Neural cell (in vitro differentiated cells): ENCODE measurements around the gene MRPS24.

Experiments used
- EZH2 ChIP-seq: fragments of 200-600, 300-800 bp; shearing (Covaris generic), sonication (generic); IDR thresholded peaks from 2 replicates; pipeline ENCODE4 v1.6.1; 2014; ENCODE audit warnings: antibody characterized with exemption, low read length, borderline replicate concordance, mild to moderate bottlenecking; ENCODE audit not compliant: insufficient read depth, poor library complexity, severe bottlenecking
- TAF1 ChIP-seq: IDR thresholded peaks from 2 replicates; pipeline ENCODE4 v1.6.1; 2012; ENCODE audit warnings: low read depth
- TF ChIP-seq, protein P1 (sequence below): fragments of 450-650 bp; IDR thresholded peaks from 2 replicates; pipeline ENCODE4 v1.5.1; 2014; ENCODE audit warnings: antibody characterized with exemption, mild to moderate bottlenecking, moderate library complexity; ENCODE audit not compliant: poor library complexity, severe bottlenecking

DNA sequence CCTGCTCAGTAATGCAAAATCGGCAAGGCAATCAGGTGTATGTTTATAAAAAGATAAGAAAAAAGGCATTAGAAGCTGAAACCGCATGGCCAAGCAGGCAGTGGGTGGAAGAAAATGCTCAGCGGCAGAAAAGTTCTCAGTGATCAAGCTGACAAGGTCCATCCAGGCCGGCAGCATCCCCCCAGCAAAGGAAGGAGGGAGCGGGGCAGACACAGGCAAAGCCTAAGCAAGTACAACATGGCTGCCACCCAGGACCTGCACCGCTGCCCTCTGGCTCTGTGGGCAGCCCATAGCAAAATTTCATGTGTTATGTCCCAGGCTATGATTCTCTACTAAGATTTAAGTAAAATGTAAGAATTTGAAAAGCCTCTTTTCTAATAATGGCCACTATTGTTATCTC lies 45.4 kb downstream of the MRPS24 start:
- TF ChIP-seq, protein P1, sequence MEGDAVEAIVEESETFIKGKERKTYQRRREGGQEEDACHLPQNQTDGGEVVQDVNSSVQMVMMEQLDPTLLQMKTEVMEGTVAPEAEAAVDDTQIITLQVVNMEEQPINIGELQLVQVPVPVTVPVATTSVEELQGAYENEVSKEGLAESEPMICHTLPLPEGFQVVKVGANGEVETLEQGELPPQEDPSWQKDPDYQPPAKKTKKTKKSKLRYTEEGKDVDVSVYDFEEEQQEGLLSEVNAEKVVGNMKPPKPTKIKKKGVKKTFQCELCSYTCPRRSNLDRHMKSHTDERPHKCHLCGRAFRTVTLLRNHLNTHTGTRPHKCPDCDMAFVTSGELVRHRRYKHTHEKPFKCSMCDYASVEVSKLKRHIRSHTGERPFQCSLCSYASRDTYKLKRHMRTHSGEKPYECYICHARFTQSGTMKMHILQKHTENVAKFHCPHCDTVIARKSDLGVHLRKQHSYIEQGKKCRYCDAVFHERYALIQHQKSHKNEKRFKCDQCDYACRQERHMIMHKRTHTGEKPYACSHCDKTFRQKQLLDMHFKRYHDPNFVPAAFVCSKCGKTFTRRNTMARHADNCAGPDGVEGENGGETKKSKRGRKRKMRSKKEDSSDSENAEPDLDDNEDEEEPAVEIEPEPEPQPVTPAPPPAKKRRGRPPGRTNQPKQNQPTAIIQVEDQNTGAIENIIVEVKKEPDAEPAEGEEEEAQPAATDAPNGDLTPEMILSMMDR, result no peak
- TF ChIP-seq TAF1, result no peak
- TF ChIP-seq EZH2, result no peak
